ENCODE measurements around the gene COX5A. TPM values are rescaled to one million over a fixed set of nuclear protein-coding genes. Genes with fewer than 3 reads are reported as not detected.

Gene COX5A
- total and polyA plus RNA-seq, 2 of the 13 experiments (the other 11 are each of a cell fraction or from before 2014, with no cell fraction given) = 158 to 218 TPM

DNA sequence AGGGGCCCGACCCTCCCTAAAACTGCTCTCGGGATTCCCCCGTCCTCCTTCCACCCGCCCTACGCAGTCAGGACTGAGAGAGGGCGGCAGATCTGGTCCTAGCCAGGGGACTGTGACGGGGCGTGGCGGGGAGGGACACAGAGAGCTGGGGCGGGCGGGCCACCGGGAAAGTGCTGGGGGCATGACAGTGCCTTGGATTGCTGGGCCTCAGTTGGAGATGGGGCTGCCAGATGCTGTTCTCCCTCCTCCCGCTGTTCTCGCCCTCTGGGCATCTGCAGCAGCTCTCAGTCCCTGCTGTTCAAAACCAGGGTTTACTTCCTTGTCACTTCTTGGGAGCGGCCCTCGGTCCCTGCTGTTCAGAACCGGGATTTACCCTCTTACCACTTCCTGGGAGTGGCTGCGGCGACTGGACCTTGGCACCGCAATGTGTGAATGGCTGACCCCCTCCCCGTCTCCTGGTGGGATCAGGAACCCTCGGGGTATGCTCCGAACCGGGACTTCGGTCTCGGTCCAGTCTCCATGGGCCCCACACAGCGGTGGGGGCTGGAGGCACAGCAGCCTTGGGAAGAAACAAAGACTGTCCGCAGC is 20.5 kb upstream of the COX5A start (continued):
- TF ChIP-seq ZNF639 (CRISPR knock-in tag; conservative IDR thresholded peaks at IDR 0.05) = no peak
- TF ChIP-seq, protein P1, sequence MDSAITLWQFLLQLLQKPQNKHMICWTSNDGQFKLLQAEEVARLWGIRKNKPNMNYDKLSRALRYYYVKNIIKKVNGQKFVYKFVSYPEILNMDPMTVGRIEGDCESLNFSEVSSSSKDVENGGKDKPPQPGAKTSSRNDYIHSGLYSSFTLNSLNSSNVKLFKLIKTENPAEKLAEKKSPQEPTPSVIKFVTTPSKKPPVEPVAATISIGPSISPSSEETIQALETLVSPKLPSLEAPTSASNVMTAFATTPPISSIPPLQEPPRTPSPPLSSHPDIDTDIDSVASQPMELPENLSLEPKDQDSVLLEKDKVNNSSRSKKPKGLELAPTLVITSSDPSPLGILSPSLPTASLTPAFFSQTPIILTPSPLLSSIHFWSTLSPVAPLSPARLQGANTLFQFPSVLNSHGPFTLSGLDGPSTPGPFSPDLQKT (CRISPR knock-in tag; IDR thresholded peaks at IDR 0.05; ENCODE audit: borderline replicate concordance) = no peak
- no peak for TF ChIP-seq GPN1 (CRISPR knock-in tag; IDR thresholded peaks at IDR 0.05; ENCODE audit: borderline replicate concordance)
- TF ChIP-seq, protein P2, sequence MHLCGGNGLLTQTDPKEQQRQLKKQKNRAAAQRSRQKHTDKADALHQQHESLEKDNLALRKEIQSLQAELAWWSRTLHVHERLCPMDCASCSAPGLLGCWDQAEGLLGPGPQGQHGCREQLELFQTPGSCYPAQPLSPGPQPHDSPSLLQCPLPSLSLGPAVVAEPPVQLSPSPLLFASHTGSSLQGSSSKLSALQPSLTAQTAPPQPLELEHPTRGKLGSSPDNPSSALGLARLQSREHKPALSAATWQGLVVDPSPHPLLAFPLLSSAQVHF (CRISPR knock-in tag; IDR thresholded peaks at IDR 0.05) = no peak
- no peak for TF ChIP-seq SKI (IDR thresholded peaks at IDR 0.05; ENCODE audit: partially characterized antibody)
- TF ChIP-seq FOXA1 (IDR thresholded peaks at IDR 0.05) = no peak
- TF ChIP-seq FOXA1 (CRISPR knock-in tag; IDR thresholded peaks at IDR 0.05) = no peak
- TF ChIP-seq ZFY (CRISPR knock-in tag; IDR thresholded peaks at IDR 0.05) = no peak; the same call in 1 of the 2 replicates
- peak; percentile 49; the same call in 1 of the 2 replicates for TF ChIP-seq TBX2 (CRISPR knock-in tag; IDR thresholded peaks at IDR 0.05; ENCODE audit: borderline replicate concordance)
- TF ChIP-seq, protein P3, sequence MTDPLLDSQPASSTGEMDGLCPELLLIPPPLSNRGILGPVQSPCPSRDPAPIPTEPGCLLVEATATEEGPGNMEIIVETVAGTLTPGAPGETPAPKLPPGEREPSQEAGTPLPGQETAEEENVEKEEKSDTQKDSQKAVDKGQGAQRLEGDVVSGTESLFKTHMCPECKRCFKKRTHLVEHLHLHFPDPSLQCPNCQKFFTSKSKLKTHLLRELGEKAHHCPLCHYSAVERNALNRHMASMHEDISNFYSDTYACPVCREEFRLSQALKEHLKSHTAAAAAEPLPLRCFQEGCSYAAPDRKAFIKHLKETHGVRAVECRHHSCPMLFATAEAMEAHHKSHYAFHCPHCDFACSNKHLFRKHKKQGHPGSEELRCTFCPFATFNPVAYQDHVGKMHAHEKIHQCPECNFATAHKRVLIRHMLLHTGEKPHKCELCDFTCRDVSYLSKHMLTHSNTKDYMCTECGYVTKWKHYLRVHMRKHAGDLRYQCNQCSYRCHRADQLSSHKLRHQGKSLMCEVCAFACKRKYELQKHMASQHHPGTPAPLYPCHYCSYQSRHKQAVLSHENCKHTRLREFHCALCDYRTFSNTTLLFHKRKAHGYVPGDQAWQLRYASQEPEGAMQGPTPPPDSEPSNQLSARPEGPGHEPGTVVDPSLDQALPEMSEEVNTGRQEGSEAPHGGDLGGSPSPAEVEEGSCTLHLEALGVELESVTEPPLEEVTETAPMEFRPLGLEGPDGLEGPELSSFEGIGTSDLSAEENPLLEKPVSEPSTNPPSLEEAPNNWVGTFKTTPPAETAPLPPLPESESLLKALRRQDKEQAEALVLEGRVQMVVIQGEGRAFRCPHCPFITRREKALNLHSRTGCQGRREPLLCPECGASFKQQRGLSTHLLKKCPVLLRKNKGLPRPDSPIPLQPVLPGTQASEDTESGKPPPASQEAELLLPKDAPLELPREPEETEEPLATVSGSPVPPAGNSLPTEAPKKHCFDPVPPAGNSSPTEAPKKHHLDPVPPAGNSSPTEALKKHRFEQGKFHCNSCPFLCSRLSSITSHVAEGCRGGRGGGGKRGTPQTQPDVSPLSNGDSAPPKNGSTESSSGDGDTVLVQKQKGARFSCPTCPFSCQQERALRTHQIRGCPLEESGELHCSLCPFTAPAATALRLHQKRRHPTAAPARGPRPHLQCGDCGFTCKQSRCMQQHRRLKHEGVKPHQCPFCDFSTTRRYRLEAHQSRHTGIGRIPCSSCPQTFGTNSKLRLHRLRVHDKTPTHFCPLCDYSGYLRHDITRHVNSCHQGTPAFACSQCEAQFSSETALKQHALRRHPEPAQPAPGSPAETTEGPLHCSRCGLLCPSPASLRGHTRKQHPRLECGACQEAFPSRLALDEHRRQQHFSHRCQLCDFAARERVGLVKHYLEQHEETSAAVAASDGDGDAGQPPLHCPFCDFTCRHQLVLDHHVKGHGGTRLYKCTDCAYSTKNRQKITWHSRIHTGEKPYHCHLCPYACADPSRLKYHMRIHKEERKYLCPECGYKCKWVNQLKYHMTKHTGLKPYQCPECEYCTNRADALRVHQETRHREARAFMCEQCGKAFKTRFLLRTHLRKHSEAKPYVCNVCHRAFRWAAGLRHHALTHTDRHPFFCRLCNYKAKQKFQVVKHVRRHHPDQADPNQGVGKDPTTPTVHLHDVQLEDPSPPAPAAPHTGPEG (CRISPR knock-in tag; IDR thresholded peaks at IDR 0.05) = no peak
- TF ChIP-seq, protein P4, sequence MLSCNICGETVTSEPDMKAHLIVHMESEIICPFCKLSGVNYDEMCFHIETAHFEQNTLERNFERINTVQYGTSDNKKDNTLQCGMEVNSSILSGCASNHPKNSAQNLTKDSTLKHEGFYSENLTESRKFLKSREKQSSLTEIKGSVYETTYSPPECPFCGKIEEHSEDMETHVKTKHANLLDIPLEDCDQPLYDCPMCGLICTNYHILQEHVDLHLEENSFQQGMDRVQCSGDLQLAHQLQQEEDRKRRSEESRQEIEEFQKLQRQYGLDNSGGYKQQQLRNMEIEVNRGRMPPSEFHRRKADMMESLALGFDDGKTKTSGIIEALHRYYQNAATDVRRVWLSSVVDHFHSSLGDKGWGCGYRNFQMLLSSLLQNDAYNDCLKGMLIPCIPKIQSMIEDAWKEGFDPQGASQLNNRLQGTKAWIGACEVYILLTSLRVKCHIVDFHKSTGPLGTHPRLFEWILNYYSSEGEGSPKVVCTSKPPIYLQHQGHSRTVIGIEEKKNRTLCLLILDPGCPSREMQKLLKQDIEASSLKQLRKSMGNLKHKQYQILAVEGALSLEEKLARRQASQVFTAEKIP (CRISPR knock-in tag; IDR thresholded peaks at IDR 0.05; ENCODE audit: borderline replicate concordance) = no peak
- TF ChIP-seq NFYC (CRISPR knock-in tag; IDR thresholded peaks at IDR 0.05) = no peak
- TF ChIP-seq ZNF367 (CRISPR knock-in tag; IDR thresholded peaks at IDR 0.05; ENCODE audit: borderline replicate concordance) = no peak
- no peak for TF ChIP-seq ZNF691 (CRISPR knock-in tag; IDR thresholded peaks at IDR 0.05; ENCODE audit: borderline replicate concordance, low read depth)
- TF ChIP-seq ATF1 (CRISPR knock-in tag; IDR thresholded peaks at IDR 0.05) = no peak
- peak; percentile 77 for TF ChIP-seq ELF3 (CRISPR knock-in tag; IDR thresholded peaks at IDR 0.05)

All from HepG2 (cell line).